NT2/D1 (cell line): ENCODE measurements around the gene MRFAP1L1.

Experiments used
- SUZ12 ChIP-seq: IDR thresholded peaks from 2 replicates; pipeline ENCODE4 v1.6.1; 2011; ENCODE audit not compliant: insufficient read length, insufficient read depth; ENCODE audit errors: extremely low read depth
- YY1 ChIP-seq: IDR thresholded peaks from 2 replicates; pipeline ENCODE4 v1.6.1; 2011; ENCODE audit not compliant: insufficient read length, insufficient read depth
- ZNF274 ChIP-seq: IDR thresholded peaks from 2 replicates; pipeline ENCODE4 v1.6.1; 2011; ENCODE audit warnings: mild to moderate bottlenecking, low read depth, low read length

GRCh38 chr4:6734165-6734786 lies 24.6 kb upstream of the MRFAP1L1 start:
- TF ChIP-seq SUZ12 (no peak), YY1 (no peak), ZNF274 (no peak)
